COLO829 (cell line): Measurements from ENCODE around the gene TSPYL1.
A peak's percentile ranks its signal among the peaks of the same experiment; 100 is the strongest.
"Not testable (repeated sequence)": the region's sequence is repeated elsewhere in the genome, so short reads cannot be mapped to it uniquely, and the experiment has no call there.

ENCODE experiments used
- DNase-seq: peaks from one replicate; pipeline ENCODE4 v3.0.0; 2012; ENCODE audit warnings: low spot score

The TSPYL1 gene

DNA sequence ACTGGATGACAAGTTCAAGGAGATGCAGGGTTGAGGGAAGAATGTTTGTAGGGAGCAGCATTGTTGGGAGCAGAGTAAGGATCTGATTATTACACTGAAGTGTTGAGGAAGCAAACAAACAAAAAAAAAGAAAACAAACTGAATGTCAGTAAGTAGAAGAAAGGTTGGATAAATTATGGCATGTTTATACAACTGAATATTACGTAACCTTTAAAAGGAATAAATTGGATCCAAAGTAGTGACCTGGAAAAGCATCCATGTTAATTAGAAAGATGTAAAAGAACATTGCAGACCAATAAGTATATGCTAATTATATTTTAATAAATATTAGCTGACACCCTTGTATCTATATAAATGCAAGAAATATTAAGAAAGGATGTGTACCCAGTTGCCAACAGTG is 12.8 kb upstream of the TSPYL1 start:
- no peak for DNase-seq

DNA sequence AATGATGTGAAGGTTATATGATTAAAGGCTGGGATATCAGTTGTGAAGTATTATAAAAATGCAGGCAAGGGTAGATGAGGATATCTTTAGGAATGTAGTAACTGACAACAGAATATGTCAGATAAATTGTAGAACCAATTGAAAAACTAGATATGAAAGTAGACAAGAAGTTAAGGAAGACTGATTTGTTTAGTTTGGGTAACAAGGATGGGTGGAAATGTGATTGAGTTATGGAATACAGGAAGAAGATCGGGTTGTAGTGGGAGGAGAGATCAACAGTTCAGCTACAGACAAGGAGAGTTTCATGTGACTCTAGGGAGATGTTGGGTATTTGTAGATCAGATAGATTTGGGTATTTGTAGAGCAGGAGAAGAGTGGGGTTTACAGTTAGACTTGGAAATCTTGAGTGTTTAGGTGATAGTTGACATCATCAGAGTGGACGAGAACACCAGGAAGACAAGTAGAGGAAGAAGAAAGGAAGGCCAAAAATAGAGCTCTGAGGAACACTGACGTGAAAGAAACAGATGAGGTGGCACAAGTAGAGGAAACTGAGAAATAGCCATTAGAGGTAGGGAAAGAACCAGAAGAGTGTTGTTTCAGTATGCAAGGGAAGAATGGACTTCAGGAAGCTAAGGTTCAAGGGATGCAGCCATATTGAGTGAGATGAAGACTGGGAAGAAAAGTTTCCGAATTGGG is 12.1 kb upstream of the TSPYL1 start:
- DNase-seq, result no peak

DNA sequence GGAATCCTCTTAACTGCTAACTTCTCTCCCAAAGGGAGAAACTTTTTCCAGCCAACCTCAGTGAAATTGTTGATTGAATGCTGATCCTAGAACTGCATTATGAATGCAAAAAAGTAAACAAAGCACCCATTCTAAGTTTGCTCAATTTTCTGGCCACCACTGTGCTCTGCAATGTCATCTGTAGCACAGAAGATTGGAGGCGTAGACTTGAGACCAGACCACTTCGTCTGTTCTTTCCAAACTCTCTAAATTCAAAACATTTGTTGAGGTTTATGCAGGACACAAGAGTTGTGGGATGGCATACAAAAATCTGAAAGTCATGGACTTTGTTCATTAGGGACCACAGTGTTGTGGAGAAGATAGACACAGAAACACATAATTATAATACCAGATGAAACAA is 11.1 kb upstream of the TSPYL1 start:
- DNase-seq, result no peak

DNA sequence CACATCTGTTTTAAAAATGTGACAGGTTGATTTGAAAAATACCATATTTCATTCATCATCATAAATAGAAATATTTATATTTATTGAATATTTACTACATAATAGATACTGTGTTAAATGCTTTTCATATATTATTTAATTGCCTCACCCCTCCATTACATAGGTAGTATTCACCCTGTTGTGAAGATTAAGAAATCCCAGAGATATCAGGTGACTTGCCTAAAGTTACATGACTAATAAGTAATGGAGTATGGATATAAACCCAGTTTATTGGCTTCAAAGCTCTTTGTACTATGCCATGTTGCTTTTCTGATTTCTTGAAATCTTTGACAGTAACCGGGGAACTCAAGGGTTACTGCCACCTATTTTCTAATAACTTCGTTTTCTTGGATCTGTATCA is 10.1 kb upstream of the TSPYL1 start:
- no peak for DNase-seq

DNA sequence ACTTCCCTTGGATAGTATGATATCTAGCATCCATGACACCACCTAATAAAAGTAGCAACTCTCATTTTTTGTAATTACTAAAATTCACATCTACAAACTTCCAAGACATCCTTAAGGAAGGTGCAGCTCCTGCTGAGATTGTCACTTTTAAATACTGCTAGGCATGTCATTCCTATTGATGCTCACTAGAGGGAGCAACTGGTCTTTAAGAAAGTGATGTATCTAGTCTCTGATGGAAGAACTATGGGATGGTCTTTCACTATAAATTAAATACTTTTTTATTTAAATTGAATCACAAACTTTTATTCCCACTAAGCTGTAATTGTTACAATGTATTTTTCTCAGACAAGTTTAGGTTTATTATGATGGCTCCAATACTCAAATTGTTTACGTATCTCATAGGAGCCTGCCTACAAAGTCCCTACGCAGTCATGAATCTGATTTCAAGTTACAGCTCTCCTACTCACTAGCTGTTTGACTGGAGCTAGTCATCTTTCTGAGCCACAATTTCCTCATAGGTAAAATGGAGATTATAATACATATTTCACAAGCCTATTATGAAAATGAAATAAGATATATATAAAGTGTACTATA is 8.1 kb upstream of the TSPYL1 start:
- DNase-seq, result peak; percentile 28

DNA sequence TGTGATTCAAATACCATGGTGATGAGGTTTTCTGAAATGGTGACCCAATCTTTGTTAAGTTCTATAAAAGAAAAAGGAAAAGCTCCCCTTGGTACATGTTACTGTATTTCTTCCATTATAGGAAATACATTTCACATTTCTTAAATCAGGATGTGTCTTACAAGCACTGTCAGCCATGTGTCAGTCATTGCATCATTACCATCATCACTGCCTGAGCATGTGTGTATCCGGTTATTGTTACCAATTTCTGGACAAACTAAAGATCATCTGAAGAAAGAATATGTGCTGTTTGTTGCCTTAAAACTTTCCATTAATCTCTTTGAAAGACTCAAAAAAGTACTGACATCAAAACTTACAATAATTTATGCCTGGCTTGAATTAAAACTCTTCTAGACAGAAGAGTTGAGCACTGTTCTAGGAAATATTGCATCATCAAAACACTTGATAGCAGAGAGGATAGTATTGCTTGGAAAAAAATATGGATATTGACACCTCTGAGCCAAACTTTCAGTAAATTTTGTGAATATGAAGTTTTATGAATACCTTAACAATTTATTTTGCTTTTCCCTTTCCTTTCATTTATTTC is 7.1 kb upstream of the TSPYL1 start:
- DNase-seq, result no peak

DNA sequence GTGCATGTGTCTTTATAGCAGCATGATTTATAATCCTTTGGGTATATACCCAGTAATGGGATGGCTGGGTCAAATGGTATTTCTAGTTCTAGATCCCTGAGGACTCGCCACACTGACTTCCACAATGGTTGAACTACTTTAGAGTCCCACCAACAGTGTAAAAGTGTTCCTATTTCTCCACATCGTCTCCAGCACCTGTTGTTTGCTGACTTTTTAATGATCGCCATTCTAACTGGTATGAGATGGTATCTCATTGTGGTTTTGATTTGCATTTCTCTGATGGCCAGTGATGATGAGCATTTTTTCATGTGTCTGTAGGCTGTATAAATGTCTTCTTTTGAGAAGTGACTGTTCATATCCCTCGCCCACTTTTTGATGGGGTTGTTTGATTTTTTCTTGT is 5.3 kb upstream of the TSPYL1 start:
- DNase-seq, result not testable (repeated sequence)

DNA sequence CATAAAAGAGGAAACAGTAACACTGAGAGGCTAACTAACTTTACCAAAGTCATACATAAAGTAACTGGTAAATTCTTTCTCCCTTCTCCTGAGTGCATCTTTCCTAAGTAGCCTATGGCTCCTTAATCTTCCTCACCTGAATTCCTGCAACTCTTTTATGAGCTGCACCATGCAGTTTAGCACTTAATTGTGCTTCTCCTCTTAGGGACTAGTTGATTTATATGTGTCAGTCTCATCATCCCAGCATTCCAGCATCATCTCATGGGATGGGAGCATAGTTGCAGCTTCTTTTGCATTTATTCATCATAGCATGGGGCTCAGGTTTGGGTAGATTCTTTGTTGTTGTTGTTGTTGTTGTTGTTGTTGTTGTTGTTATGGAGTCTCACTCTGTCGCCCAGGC is 3.5 kb upstream of the TSPYL1 start:
- no peak for DNase-seq

DNA sequence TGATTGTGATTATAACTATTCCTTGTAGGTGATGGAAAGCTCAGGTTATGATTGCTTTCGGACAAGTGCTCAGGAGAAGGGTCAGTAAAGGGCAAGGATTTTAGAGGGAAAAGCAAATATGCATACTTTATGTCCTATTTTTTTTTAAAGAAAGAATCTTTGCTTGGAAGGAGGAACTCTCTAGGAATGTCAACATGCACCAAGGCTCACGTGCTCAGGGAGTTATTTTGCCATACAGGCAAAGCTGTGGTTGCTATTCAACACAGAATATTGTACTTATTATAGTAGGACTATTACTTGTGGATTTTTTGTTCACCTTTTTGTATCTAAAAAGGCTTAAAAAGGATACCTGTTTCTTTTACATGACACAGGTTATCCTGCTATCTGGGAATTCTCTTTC is 3.0 kb upstream of the TSPYL1 start:
- DNase-seq, result no peak

DNA sequence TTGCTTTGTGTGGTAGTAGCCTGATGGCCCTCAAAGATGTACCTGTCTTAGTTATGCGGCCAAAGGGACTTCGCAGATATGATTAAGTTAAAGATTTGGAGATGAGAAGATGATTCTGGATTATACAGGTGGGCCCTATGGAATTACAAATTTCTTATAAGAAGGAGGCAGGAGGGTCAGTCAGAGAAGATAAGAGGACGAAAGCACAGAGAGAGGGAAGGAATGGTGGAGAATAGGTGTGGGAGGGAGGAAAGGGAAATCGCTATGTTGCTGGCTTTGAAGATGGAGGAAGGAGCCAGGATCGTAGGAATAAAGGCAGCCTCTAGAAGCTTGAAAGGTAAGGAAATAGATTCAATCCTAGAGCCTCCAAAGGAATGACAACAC is 1.2 kb upstream of the TSPYL1 start:
- no peak for DNase-seq

DNA sequence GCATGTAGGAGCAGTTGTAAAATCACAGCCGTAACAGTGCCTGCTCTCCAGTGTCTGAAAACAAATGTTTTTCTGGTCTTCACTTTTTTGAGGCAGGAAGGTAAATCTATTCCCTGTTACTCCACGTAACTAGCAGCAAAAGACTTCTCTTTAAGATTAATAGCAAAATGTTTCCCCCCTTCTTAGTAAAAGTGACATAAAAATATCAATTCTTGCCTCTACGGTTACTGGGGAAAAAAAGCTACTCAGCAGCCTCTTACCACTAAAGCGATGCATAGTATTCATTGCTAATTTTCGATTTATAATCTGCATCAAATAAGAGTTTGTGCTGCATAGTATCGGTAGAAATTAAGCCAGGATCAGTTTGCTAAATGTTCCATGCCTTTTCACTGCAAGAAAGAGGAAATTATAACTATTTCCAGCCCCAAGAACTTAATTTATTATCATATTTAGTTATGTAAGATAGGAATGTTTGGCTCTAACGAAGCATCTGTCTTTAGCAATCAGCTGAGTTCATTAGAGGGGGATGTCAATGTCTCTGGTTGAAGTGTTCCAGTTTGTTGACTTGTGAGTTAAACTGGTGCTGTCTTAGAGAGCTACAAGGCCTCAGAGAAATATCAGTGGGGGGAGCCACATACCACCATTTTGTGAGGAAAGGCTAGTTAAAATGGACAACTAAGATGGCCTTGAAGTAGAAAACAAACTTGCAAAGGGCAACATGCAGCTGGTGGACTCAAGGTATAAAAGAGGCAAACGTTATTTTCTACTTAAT is 617 bp upstream of the TSPYL1 start:
- no peak for DNase-seq

DNA sequence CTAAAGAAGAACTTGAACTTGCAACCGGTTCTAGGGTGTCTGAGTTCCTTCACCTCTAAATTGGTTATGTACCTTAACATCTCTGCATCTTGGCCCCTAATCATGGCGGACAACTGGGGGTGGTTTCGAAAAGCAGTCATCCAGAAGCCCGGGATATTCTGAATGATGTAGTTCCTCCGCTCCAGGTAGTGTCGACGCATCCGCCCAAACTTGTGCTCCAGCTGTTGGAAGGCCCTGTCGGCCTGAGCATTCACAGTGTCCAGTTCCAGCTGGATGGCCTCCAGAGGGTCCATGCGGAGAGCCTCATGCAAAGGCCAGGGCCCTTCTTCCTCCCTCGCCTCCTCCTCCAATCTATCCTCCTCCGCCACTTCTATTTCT is 887 bp downstream of the TSPYL1 start:
- DNase-seq, result no peak

DNA sequence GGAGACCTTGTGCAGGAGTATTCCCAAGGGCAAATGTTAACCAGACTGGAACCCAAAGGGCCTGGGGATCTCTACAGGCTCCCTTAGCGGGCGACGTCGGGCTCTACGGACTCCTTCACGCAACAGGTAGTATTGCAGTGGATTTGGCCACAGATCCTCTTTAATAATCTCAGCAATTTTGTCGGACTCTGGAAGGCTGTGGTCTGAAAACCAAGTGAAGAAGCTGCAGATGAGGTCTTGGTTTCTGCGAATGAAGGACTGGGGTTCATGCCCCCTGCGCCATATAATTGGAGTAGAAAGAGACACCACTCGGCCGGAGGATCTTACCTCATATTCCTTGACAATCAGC is 1.3 kb downstream of the TSPYL1 start:
- DNase-seq, result no peak

DNA sequence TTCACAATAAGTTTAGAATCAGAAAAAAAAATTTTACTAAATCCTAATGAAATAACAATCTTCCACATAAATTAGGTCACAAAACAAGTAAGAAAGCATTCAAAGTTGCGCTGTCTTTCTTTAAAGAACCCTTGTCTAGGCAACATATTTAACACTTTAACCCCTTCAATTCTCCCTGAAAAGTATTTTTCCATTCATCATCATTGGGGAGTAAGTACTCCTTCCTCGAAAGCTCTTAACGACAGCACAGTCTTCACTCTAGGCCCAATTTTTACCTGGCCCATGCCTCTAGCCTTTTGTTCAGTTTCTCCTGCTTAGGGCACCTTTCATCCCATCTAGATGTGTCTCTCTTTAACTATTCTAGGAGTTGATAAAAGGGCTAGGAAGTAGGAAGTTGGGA is 2.6 kb downstream of the TSPYL1 start:
- no peak for DNase-seq

DNA sequence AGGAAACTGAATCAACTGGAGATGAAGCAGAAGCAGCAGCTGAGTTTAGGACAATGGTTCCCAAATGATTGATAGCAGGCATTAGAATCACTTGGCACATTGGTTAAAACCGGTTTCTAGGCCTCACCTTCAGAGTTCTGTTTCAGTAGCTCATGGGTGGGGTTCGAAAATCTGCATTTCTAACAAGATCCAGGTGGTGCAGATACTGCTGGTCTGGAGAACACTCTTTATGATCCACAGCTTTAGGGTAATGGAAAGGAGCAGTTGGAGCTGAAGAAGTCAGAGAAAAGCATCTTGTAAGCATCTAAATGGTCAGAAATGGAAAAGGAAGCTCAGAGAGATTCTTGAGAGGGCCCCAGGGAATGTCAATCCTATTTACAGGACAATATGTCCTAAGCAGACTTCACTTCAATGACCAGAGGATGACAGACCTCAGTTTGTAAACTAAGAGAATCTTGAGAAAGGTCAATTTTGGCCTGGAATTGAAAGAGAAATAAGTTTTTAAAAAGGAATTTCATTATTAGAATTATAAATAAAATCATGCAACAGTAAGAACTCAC is 8.5 kb downstream of the TSPYL1 start:
- DNase-seq, result no peak

DNA sequence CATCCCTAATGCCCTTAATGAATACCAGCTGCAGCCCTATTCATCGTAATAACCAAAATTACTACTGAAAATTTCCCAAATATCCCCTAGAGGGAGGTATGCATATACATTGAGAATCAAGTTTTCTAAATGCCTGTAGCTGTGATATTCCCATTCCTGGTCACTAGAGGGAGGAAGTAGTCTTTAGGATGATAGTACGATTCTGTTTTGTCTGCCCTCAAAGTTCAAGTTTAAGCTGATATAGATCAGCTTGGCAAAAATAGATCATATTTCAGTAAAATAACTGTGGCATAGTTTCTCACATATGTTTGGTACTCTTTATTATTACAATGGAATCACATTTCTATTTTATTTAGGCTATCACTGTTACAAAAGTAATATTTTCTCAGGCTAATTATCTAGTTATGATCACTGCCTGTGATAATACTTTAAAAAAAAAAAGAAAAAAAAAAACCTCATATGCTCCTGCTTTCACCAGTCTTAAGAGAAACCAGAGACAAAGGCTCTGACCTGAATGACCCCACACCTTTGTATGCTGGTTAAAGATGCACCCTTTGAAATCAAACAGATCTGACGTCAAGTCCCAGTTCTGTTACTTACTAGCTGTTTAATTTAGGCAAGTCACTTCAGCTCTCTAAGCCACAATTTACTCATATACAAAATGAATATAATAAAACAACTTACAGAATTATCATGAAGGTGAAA is 11.0 kb downstream of the TSPYL1 start:
- peak; percentile 63 for DNase-seq

DNA sequence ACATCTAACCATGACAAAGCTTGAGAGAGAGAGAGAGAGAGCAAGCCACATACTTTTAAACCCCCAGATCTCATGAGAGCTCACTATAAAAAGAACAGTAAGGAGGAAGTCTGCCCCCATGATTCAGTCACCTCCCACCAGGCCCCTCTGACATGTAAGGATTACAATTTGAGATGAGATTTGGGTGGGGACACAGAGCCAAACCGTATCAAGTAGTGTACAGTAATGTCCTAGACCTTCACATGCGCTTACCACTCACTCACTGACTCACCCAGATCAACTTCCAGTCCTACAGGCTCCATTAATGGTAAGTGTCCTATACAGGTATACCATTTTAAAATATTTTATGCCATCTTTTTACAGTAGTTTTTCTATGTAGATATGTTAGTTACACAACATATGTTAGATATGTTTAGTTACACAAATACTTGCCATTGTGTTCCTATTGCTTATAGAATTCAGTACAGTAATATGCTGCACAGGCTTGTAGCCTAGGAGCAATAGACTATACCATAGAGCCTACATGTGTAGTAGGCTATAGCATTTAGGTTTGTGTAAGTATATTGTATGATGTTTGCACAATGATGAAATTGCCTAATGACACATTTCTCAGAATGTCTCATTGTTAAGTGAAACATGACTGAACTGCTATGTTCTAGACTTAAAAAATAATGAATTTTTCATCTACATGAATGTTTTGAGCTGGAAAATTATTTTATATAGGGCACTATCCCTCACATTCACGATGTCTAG is 11.7 kb downstream of the TSPYL1 start:
- DNase-seq, result no peak

DNA sequence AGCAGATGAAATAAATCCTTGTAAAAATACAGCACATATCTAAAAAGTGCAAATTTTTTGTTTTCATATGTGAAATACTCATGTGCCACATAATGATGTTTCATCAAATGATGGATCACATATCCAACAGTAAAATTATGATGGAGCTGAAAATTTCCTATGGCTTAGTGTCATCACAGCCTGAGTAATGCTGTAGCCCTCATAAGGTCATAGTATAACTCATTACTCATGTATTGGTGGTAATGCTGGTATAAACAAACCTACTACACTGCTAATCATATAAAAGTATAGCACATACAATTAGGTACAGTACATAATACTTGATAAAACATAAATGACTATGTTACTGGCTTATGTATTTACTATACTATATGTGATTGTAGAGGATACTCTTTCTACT is 12.9 kb downstream of the TSPYL1 start:
- DNase-seq, result no peak

DNA sequence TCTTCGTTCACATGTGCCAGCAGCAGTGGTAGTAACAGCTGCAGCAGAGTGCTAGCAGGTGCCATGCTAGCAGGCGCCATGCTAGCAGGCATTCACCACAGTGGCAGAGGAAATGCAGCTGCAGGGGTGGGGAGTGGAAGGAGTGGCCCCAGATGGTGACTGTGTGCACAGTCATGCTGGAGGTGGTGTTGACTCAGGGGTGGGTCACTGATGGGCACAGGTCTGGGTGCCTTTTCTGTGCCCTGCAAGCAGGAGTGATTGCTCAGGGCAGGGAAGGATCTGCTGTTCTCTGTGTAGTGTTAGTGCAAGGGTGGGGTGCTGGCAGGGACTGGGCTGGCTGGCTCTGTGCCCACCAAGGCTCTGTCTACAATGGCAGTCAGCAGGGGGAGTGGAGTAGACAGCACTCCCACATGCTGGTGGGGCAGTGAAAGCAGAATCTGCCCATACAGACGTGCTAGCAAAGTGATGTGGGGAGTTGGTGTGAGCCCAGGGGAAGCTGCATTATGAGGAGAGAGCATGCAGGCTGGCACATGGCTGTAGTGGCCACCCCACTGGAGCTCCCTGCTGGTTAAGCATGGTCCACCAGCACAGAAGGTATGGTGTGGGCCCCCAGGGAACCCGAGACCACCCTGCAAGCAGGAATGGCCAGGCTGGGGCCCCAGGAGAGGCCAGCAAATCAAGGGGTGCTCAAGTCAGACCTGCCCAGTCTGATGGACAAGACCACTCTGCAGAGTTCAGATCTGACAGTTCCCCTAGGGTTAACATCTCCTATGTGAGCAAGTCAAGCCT is 14.5 kb downstream of the TSPYL1 start:
- DNase-seq, result no peak

DNA sequence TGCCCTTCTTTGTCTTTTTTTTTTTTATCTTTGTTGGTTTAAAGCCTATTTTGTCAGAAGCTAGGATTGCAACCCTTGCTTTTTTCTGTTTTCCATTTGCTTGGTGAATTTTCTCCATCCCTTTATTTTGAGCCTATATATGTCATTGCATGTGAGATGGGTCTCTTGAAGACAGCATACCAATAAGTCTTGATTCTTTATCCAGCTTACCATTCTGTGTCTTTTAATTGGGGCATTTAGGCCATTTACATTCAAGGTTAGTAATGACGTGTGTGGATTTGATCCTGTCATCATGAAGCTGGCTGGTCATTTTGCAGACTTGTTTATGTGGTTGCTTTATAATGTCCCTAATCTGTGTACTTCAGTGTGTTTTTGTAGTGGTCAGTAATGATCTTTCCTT is 16.4 kb downstream of the TSPYL1 start:
- DNase-seq, result no peak

DNA sequence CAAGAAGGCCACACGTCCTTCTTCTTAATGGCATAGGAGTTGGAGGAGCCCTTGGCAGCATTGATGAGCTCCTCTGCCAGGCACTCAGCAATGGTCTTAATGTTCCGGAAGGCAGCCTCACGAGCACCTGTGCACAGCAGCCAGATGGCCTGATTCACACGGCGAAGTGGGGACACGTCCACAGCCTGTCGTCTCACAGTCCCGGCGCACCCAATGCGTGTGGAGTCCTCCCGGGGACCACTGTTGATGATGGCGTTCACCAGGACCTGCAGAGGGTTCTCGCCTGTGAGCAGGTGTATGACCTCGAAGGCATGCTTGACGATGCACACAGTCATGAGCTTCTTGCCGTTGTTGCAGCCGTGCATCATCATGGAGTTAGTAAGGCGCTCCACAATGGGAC is 21.2 kb downstream of the TSPYL1 start:
- no peak for DNase-seq
